SK-N-SH (cell line): ENCODE measurements around the gene FIGNL2. TPM values are rescaled to one million over a fixed set of nuclear protein-coding genes. Genes with fewer than 3 reads are reported as not detected.

Experiments used
- CTCF ChIA-PET: fragments of 300-600, 350-600 bp; formaldehyde crosslinking; extraction: SDS; loops from one replicate; lab custom pipeline; 2021; lab: Yijun Ruan, JAX
- POLR2A ChIA-PET: fragments of 350-600 bp; sonication (Branson Sonifier 250); formaldehyde crosslinking; extraction: SDS; loops from one replicate; lab custom pipeline; 2020; ENCODE audit warnings: antibody characterized with exemption, inconsistent platforms; lab: Yijun Ruan, JAX
- DNase-seq: peaks from one replicate; pipeline ENCODE4 v3.0.0; 2012
- H2AFZ ChIP-seq: fragments of 200-600 bp; sonication (generic); 2 replicates; pipeline ENCODE4 v1.8.1; 2016; ENCODE audit warnings: antibody characterized with exemption, mild to moderate bottlenecking, low read depth
- H3F3A ChIP-seq: fragments of 200-600 bp; sonication (generic); replicated peaks from 2 replicates; pipeline ENCODE3; 2016; ENCODE audit warnings: antibody characterized with exemption, mild to moderate bottlenecking; ENCODE audit not compliant: insufficient read depth
- H3K27ac ChIP-seq, 2 experiments: fragments of 200-500 bp in 1 of 2; fragments of 200-600 bp in 1 of 2; sonication (Bioruptor generic) in 1 of 2; sonication (generic), shearing (Covaris generic) in 1 of 2; 2 replicates each; pipeline versions ENCODE4 v1.5.1 to v1.6.1; 2014 to 2016; ENCODE audit warnings: low read depth in 2 of 2, inconsistent platforms in 1 of 2, low read length in 1 of 2, mild to moderate bottlenecking in 1 of 2, mixed read lengths in 1 of 2
- H3K27me3 ChIP-seq: fragments of 200-600 bp; sonication (generic), shearing (Covaris generic); 2 replicates; pipeline ENCODE4 v1.6.1; 2016; ENCODE audit warnings: mixed run types; ENCODE audit not compliant: insufficient read depth
- H3K36me3 ChIP-seq, 2 experiments: fragments of 200-500 bp in 1 of 2; fragments of 200-600 bp in 1 of 2; sonication (Bioruptor generic) in 1 of 2; sonication (generic) in 1 of 2; replicated peaks in 1 of 2; 2 replicates each; pipeline versions ENCODE3 to v1.5.1; 2014 to 2016; ENCODE audit warnings: low read length in 1 of 2, mild to moderate bottlenecking in 1 of 2; ENCODE audit not compliant: insufficient read depth in 2 of 2, control insufficient read depth in 1 of 2
- H3K4me1 ChIP-seq, 2 experiments: fragments of 200-500 bp in 1 of 2; fragments of 200-600 bp in 1 of 2; sonication (Bioruptor generic) in 1 of 2; sonication (generic), shearing (Covaris generic) in 1 of 2; 2 replicates each; pipeline versions ENCODE4 v1.5.1 to v1.6.1; 2014 to 2016; ENCODE audit warnings: low read depth in 1 of 2, low read length in 1 of 2, mixed run types in 1 of 2; ENCODE audit not compliant: insufficient read depth in 2 of 2, control insufficient read depth in 1 of 2
- H3K4me2 ChIP-seq: fragments of 200-600 bp; sonication (generic), shearing (Covaris generic); 2 replicates; pipeline ENCODE4 v1.6.1; 2017; ENCODE audit warnings: mixed run types
- H3K4me3 ChIP-seq, 2 experiments: fragments of 200-500 bp in 1 of 2; fragments of 200-600 bp in 1 of 2; sonication (Bioruptor generic) in 1 of 2; sonication (generic), shearing (Covaris generic) in 1 of 2; 2 replicates each; pipeline versions ENCODE4 v1.5.1 to v1.8.1; 2014 to 2016; ENCODE audit warnings: low read depth in 2 of 2, inconsistent platforms in 1 of 2, low read length in 1 of 2, mild to moderate bottlenecking in 1 of 2, mixed read lengths in 1 of 2, moderate library complexity in 1 of 2
- H3K79me2 ChIP-seq: fragments of 200-600 bp; sonication (generic); 2 replicates; pipeline ENCODE4 v1.8.1; 2017; ENCODE audit warnings: mild to moderate bottlenecking; ENCODE audit not compliant: insufficient read depth
- H3K9ac ChIP-seq: fragments of 200-600 bp; sonication (generic); 2 replicates; pipeline ENCODE4 v1.6.1; 2017; ENCODE audit warnings: mixed run types
- H3K9me2 ChIP-seq: fragments of 200-600 bp; sonication (generic); 2 replicates; pipeline ENCODE4 v1.6.1; 2017; ENCODE audit warnings: mixed run types
- H3K9me3 ChIP-seq: fragments of 200-600 bp; sonication (generic); 2 replicates; pipeline ENCODE4 v1.6.1; 2017; ENCODE audit warnings: mixed run types, mild to moderate bottlenecking, moderate library complexity
- H4K20me1 ChIP-seq: fragments of 200-600 bp; sonication (generic); 2 replicates; pipeline ENCODE4 v1.6.1; 2017; ENCODE audit warnings: mild to moderate bottlenecking, mixed run types; ENCODE audit not compliant: insufficient read depth
- ELF1 ChIP-seq: IDR thresholded peaks from 2 replicates; pipeline ENCODE4 v1.4.0; 2012
- FOXJ3 ChIP-seq: sonication (generic); formaldehyde crosslinking; IDR thresholded peaks from 2 replicates; pipeline ENCODE4 v1.5.1; 2020; ENCODE audit warnings: mild to moderate bottlenecking, missing genetic modification reagents
- FOXM1 ChIP-seq: IDR thresholded peaks from 2 replicates; pipeline ENCODE4 v1.4.0; 2012; ENCODE audit warnings: low read depth, mild to moderate bottlenecking
- IRF3 ChIP-seq: fragments of 150-350 bp; IDR thresholded peaks from 2 replicates; pipeline ENCODE4 v1.6.1; 2016; ENCODE audit warnings: mild to moderate bottlenecking, low read depth, low read length
- MXI1 ChIP-seq: IDR thresholded peaks from 2 replicates; pipeline ENCODE4 v1.6.1; 2012; ENCODE audit warnings: mild to moderate bottlenecking, low read depth, low read length, improper control_type of control experiment
- RAD21 ChIP-seq: IDR thresholded peaks from 2 replicates; pipeline ENCODE4 v1.6.1; 2012; ENCODE audit warnings: mild to moderate bottlenecking, low read length
- RFX5 ChIP-seq: IDR thresholded peaks from 2 replicates; pipeline ENCODE4 v1.6.1; 2012; ENCODE audit warnings: mild to moderate bottlenecking, improper control_type of control experiment, low read length
- SMC3 ChIP-seq: IDR thresholded peaks from 2 replicates; pipeline ENCODE4 v1.6.1; 2012; ENCODE audit warnings: low read depth, low read length, improper control_type of control experiment
- TAF1 ChIP-seq: IDR thresholded peaks from 2 replicates; pipeline ENCODE4 v1.6.1; 2012; ENCODE audit warnings: low read depth, mild to moderate bottlenecking, low read length, moderate library complexity, borderline replicate concordance
- USF1 ChIP-seq: IDR thresholded peaks from 2 replicates; pipeline ENCODE4 v1.4.0; 2012; ENCODE audit warnings: low read depth, borderline replicate concordance
- WGBS: methylation state at CpG from one replicate; pipeline ENCODE4 v1.1.6; 2017; ENCODE audit warnings: low lambda C conversion rate; 5-methylcytosine and 5-hydroxymethylcytosine counted together
- polyA plus RNA-seq, 3 experiments: library from polyadenylated mRNA; depleted of rRNA; stranded (reverse); fragments of >200 nt; gene quantifications; 2 replicates each; pipeline ENCODE4 v1.2.3, GENCODE V29; 2012

Gene FIGNL2
- polyA plus RNA-seq, 1 of the 3 experiments (the other 2 are of a cell fraction), result 0.05 TPM

- H3K27me3 ChIP-seq, result no peaks in the 10 kb centered on the region; the same call in 1 of the 2 replicates
- H3K79me2 ChIP-seq, result no peaks in the 10 kb centered on the region
- no peak overlapping the region for H3K4me2 ChIP-seq
- H4K20me1 ChIP-seq, result no peaks in the 10 kb centered on the region
- ChIA-PET CTCF (interaction anchor here (0.6 to 18.2 kb wide), 9 partner anchors 9 to 1636 kb away, joined by 3 to 194 read pairs (median 5); a partner anchor contains a TSS), POLR2A (no interaction called here)
- H3K27ac ChIP-seq, result no peak overlapping the region
- no peaks in the 10 kb centered on the region for H3K36me3 ChIP-seq
- H3F3A ChIP-seq, result no peaks in the 10 kb centered on the region
- H2AFZ ChIP-seq, result no peak overlapping the region
- DNase-seq, result no peak
- H3K4me1 ChIP-seq, result peaks cover 0 to 45% of the 10 kb centered on the region in 2 experiments; a peak in 1 of 4 replicates
- H3K9me3 ChIP-seq, result no peaks in the 10 kb centered on the region
- no peak overlapping the region for H3K4me3 ChIP-seq
- TF ChIP-seq USF1 (no peak), MXI1 (no peak), SMC3 (no peak), IRF3 (no peak), ELF1 (no peak), FOXM1 (no peak), RAD21 (no peak), RFX5 (no peak), FOXJ3 (no peak)
- H3K9me2 ChIP-seq, result no peaks in the 10 kb centered on the region
- 87% methylated on average over 15 of the region's 17 CpGs for WGBS
- H3K9ac ChIP-seq, result no peak overlapping the region
These were observed 23.6 kb upstream of the FIGNL2 start for GRCh38 chr12:51871918-51872688.

GRCh38 chr12:51871126-51871525 lies 22.6 kb upstream of the FIGNL2 start:
- POLR2A ChIA-PET, result no interaction called here
- Histone ChIP-seq H4K20me1 (no peaks in the 10 kb centered on the region), H2AFZ (no peak overlapping the region), H3K4me3 (no peak overlapping the region), H3K27me3 (no peaks in the 10 kb centered on the region; the same call in 1 of the 2 replicates), H3K79me2 (no peaks in the 10 kb centered on the region), H3K36me3 (no peaks in the 10 kb centered on the region), H3K27ac (no peak overlapping the region), H3K9ac (no peak overlapping the region), H3K9me2 (no peaks in the 10 kb centered on the region), H3F3A (no peaks in the 10 kb centered on the region), H3K9me3 (no peaks in the 10 kb centered on the region), H3K4me1 (peaks cover 0 to 47% of the 10 kb centered on the region in 2 experiments; a peak in 1 of 4 replicates), H3K4me2 (no peak overlapping the region)
- TF ChIP-seq USF1, result no peak
- no peak for TF ChIP-seq TAF1
- WGBS, result 79% methylated on average over 6 of the region's 6 CpGs
- DNase-seq, result no peak
- CTCF ChIA-PET, result interaction anchor here (0.7 to 18.2 kb wide), 6 partner anchors 24 to 339 kb away, joined by 3 to 194 read pairs (median 12); a partner anchor contains a TSS
